ENCODE data around the gene OPRM1. TPM values are rescaled to one million over a fixed set of nuclear protein-coding genes. Genes with fewer than 3 reads are reported as not detected.

OPRM1 gene
- total and polyA plus RNA-seq, 2 of the 8 experiments (the other 6 are each of a cell fraction or from before 2014, with no cell fraction given): not detected

- no peak for TF ChIP-seq CHD2 (IDR thresholded peaks at IDR 0.05; ENCODE audit: low read length)
- TF ChIP-seq SRF (IDR thresholded peaks at IDR 0.05; ENCODE audit: low read depth, low read length): no peak
- TF ChIP-seq E2F6 (IDR thresholded peaks at IDR 0.05): no peak
- no peak for TF ChIP-seq ATF2 (IDR thresholded peaks at IDR 0.05; ENCODE audit: low read length)
- no peak for TF ChIP-seq CREB1 (IDR thresholded peaks at IDR 0.05)
- TF ChIP-seq CHD7 (IDR thresholded peaks at IDR 0.05; ENCODE audit: insufficient replicate concordance, low read length): no peak
Observed at GRCh38 chr6:154206996-154207395, 168.0 kb downstream of the OPRM1 start (continued).

Measured in H1 (cell line).